Measurements from ENCODE around the gene TAOK3.

GRCh38 chr12:118375348-118375747 lies 2.6 kb upstream of the TAOK3 start:
- TF ChIP-seq POLR2AphosphoS5 (IDR thresholded peaks at IDR 0.05; ENCODE audit: borderline replicate concordance, low read depth, low read length) (no peak), EZH2 (IDR thresholded peaks at IDR 0.05) (no peak), FOXP2 (optimal IDR thresholded peaks at IDR 0.05; ENCODE audit: control extremely low read depth, extremely low read length, insufficient read depth) (no peak)
